HEK293 (cell line): ENCODE data around the gene TALDO1.

Source experiments
- AEBP2 ChIP-seq: fragments of 450-650 bp; formaldehyde crosslinking; IDR thresholded peaks from 2 replicates; pipeline ENCODE4 v1.5.1; 2016; ENCODE audit warnings: missing biosample characterization, missing genetic modification characterization, borderline replicate concordance
- CTCF ChIP-seq: fragments of 450-650 bp; formaldehyde crosslinking; IDR thresholded peaks from 2 replicates; pipeline ENCODE4 v1.5.1; 2016; ENCODE audit warnings: missing biosample characterization, missing genetic modification characterization
- EGR2 ChIP-seq: fragments of 450-650 bp; formaldehyde crosslinking; IDR thresholded peaks from 2 replicates; pipeline ENCODE4 v1.5.1; 2016; ENCODE audit warnings: low read depth, missing biosample characterization, missing genetic modification characterization
- FEZF1 ChIP-seq: fragments of 450-650 bp; formaldehyde crosslinking; IDR thresholded peaks from 2 replicates; pipeline ENCODE4 v1.5.1; 2016; ENCODE audit warnings: missing biosample characterization, missing genetic modification characterization
- KLF7 ChIP-seq: fragments of 450-650 bp; formaldehyde crosslinking; IDR thresholded peaks from 2 replicates; pipeline ENCODE4 v1.5.1; 2016; ENCODE audit warnings: missing biosample characterization, missing genetic modification characterization, borderline replicate concordance
- SETDB1 ChIP-seq: IDR thresholded peaks from one replicate; pipeline ENCODE4 v1.6.1; 2017; ENCODE audit warnings: mild to moderate bottlenecking, low read length, moderate library complexity, mixed read lengths; ENCODE audit not compliant: insufficient read length
- ZBTB20 ChIP-seq: fragments of 450-650 bp; formaldehyde crosslinking; IDR thresholded peaks from 2 replicates; pipeline ENCODE4 v1.5.1; 2016; ENCODE audit warnings: missing biosample characterization, missing genetic modification characterization
- ZNF114 ChIP-seq: fragments of 450-650 bp; formaldehyde crosslinking; IDR thresholded peaks from 2 replicates; pipeline ENCODE4 v1.5.0; 2017; ENCODE audit warnings: missing biosample characterization, missing genetic modification characterization
- ZNF121 ChIP-seq: fragments of 450-650 bp; formaldehyde crosslinking; IDR thresholded peaks from 2 replicates; pipeline ENCODE4 v1.5.1; 2016; ENCODE audit warnings: missing biosample characterization, missing genetic modification characterization
- ZNF138 ChIP-seq: fragments of 450-650 bp; formaldehyde crosslinking; IDR thresholded peaks from 2 replicates; pipeline ENCODE4 v1.5.1; 2016; ENCODE audit warnings: missing biosample characterization, missing genetic modification characterization, borderline replicate concordance
- ZNF146 ChIP-seq: fragments of 450-650 bp; formaldehyde crosslinking; IDR thresholded peaks from 2 replicates; pipeline ENCODE4 v1.5.1; 2016; ENCODE audit warnings: missing biosample characterization, missing genetic modification characterization
- ZNF155 ChIP-seq: fragments of 450-650 bp; formaldehyde crosslinking; IDR thresholded peaks from 2 replicates; pipeline ENCODE4 v1.5.1; 2016; ENCODE audit warnings: missing biosample characterization, missing genetic modification characterization
- ZNF18 ChIP-seq: fragments of 450-650 bp; formaldehyde crosslinking; IDR thresholded peaks from 2 replicates; pipeline ENCODE4 v1.5.1; 2016; ENCODE audit warnings: missing biosample characterization, missing genetic modification characterization
- ZNF202 ChIP-seq: fragments of 450-650 bp; formaldehyde crosslinking; IDR thresholded peaks from 2 replicates; pipeline ENCODE4 v1.5.1; 2016; ENCODE audit warnings: missing biosample characterization, missing genetic modification characterization, borderline replicate concordance
- ZNF311 ChIP-seq: fragments of 450-650 bp; formaldehyde crosslinking; IDR thresholded peaks from 2 replicates; pipeline ENCODE4 v1.5.1; 2017; ENCODE audit warnings: missing biosample characterization, missing genetic modification characterization, borderline replicate concordance
- ZNF354C ChIP-seq: fragments of 450-650 bp; formaldehyde crosslinking; IDR thresholded peaks from 2 replicates; pipeline ENCODE4 v1.5.1; 2016; ENCODE audit warnings: missing biosample characterization, missing genetic modification characterization, low read depth, borderline replicate concordance
- ZNF37A ChIP-seq: fragments of 450-650 bp; IDR thresholded peaks from 2 replicates; pipeline ENCODE4 v1.5.1; 2018; ENCODE audit warnings: missing biosample characterization, missing genetic modification characterization
- ZNF391 ChIP-seq: fragments of 450-650 bp; formaldehyde crosslinking; IDR thresholded peaks from 2 replicates; pipeline ENCODE4 v1.5.1; 2016; ENCODE audit warnings: low read depth, missing biosample characterization, missing genetic modification characterization, borderline replicate concordance
- ZNF426 ChIP-seq: fragments of 450-650 bp; formaldehyde crosslinking; IDR thresholded peaks from 2 replicates; pipeline ENCODE4 v1.5.1; 2017; ENCODE audit warnings: missing biosample characterization, missing genetic modification characterization, mild to moderate bottlenecking, inconsistent platforms, moderate library complexity
- ZNF449 ChIP-seq: fragments of 450-650 bp; formaldehyde crosslinking; IDR thresholded peaks from 2 replicates; pipeline ENCODE4 v1.5.1; 2017; ENCODE audit warnings: missing biosample characterization, mild to moderate bottlenecking, missing genetic modification characterization, moderate library complexity
- ZNF488 ChIP-seq: fragments of 450-650 bp; formaldehyde crosslinking; IDR thresholded peaks from 2 replicates; pipeline ENCODE4 v1.5.1; 2016; ENCODE audit warnings: missing biosample characterization, missing genetic modification characterization
- ZNF513 ChIP-seq: fragments of 450-650 bp; IDR thresholded peaks from 2 replicates; pipeline ENCODE4 v1.5.1; 2018; ENCODE audit warnings: missing biosample characterization, missing genetic modification characterization
- ZNF521 ChIP-seq: fragments of 450-650 bp; formaldehyde crosslinking; IDR thresholded peaks from 2 replicates; pipeline ENCODE4 v1.5.1; 2017; ENCODE audit warnings: missing biosample characterization, mild to moderate bottlenecking, missing genetic modification characterization
- ZNF544 ChIP-seq: fragments of 450-650 bp; formaldehyde crosslinking; IDR thresholded peaks from 2 replicates; pipeline ENCODE4 v1.5.0; 2017; ENCODE audit warnings: missing biosample characterization, missing genetic modification characterization
- ZNF561 ChIP-seq: fragments of 450-650 bp; IDR thresholded peaks from 2 replicates; pipeline ENCODE4 v1.5.1; 2018; ENCODE audit warnings: missing biosample characterization, missing genetic modification characterization, borderline replicate concordance
- ZNF610 ChIP-seq: fragments of 450-650 bp; formaldehyde crosslinking; IDR thresholded peaks from 2 replicates; pipeline ENCODE4 v1.5.1; 2016; ENCODE audit warnings: missing biosample characterization, missing genetic modification characterization, borderline replicate concordance
- ZNF629 ChIP-seq: fragments of 450-650 bp; formaldehyde crosslinking; IDR thresholded peaks from 2 replicates; pipeline ENCODE4 v1.5.1; 2017; ENCODE audit warnings: missing biosample characterization, missing genetic modification characterization
- ZNF692 ChIP-seq: fragments of 450-650 bp; formaldehyde crosslinking; IDR thresholded peaks from 2 replicates; pipeline ENCODE4 v1.5.1; 2016; ENCODE audit warnings: missing biosample characterization, missing genetic modification characterization
- ZNF707 ChIP-seq: fragments of 450-650 bp; formaldehyde crosslinking; IDR thresholded peaks from 2 replicates; pipeline ENCODE4 v1.5.1; 2016; ENCODE audit warnings: missing biosample characterization, missing genetic modification characterization
- ZNF777 ChIP-seq: fragments of 450-650 bp; formaldehyde crosslinking; IDR thresholded peaks from 2 replicates; pipeline ENCODE4 v1.5.1; 2017; ENCODE audit warnings: missing biosample characterization, missing genetic modification characterization, borderline replicate concordance
- ZXDB ChIP-seq: fragments of 450-650 bp; formaldehyde crosslinking; IDR thresholded peaks from 2 replicates; pipeline ENCODE4 v1.5.1; 2016; ENCODE audit warnings: missing biosample characterization, missing genetic modification characterization

TALDO1 gene

GRCh38 chr11:783581-784015, 36.3 kb downstream of the TALDO1 start (continued):
- TF ChIP-seq ZNF202 (tag by site-specific recombination) (no peak), ZBTB20 (0 out of 2 replicates have a peak, but pooled peaks have one; percentile 21), ZNF777 (tag by site-specific recombination) (no peak), ZNF426 (tag by site-specific recombination) (no peak), ZNF610 (no peak), ZNF707 (tag by site-specific recombination) (no peak), AEBP2 (tag by site-specific recombination) (no peak), ZNF121 (no peak), ZNF391 (tag by site-specific recombination) (no peak), ZNF629 (no peak), ZNF354C (no peak), ZNF692 (peak; percentile 79; the same call in 1 of the 2 replicates), SETDB1 (no peak), FEZF1 (tag by site-specific recombination) (no peak), EGR2 (no peak; the same call in 1 of the 2 replicates), ZNF513 (tag by site-specific recombination) (no peak), ZNF311 (tag by site-specific recombination) (no peak), ZNF146 (tag by site-specific recombination) (no peak), ZXDB (tag by site-specific recombination) (no peak), ZNF544 (no peak), CTCF (peak; percentile 50; the same call in 1 of the 2 replicates), ZNF155 (tag by site-specific recombination) (no peak), ZNF449 (tag by site-specific recombination) (no peak), ZNF114 (tag by site-specific recombination) (no peak), KLF7 (tag by site-specific recombination) (no peak), ZNF488 (tag by site-specific recombination) (no peak), ZNF561 (no peak), ZNF37A (no peak), ZNF521 (tag by site-specific recombination) (no peak), ZNF138 (no peak), ZNF18 (tag by site-specific recombination) (no peak)
